Activated CD8-positive, alpha-beta T cell treated with anti-CD3 and anti-CD28 coated beads for 36 hours (primary cell): ENCODE measurements around the gene MFSD2A. TPM values are rescaled to one million over a fixed set of nuclear protein-coding genes. Genes with fewer than 3 reads are reported as not detected.

Experiments
- ATAC-seq: fragments of 200-7000 bp; cut with Tn5 transposase; one replicate; pipeline ENCODE4 v1.10.0; 2021; ENCODE audit warnings: mild to moderate bottlenecking, moderate library complexity
- CTCF ChIA-PET: fragments of 350-600 bp; sonication (Branson Sonifier 250); formaldehyde crosslinking; loops from one replicate; lab custom pipeline; 2021; ENCODE audit warnings: antibody characterized with exemption; lab: Charles Lee
- POLR2A ChIA-PET: fragments of 350-600 bp; sonication (Branson Sonifier 250); formaldehyde crosslinking; loops from one replicate; lab custom pipeline; 2021; ENCODE audit warnings: antibody characterized with exemption; lab: Charles Lee
- DNase-seq: peaks from one replicate; pipeline ENCODE4 v3.0.0-alpha.2; 2020
- H3K27ac Mint-ChIP-seq: one replicate; pipeline ENCODE4 v1.8.0; 2021; ENCODE audit warnings: mild to moderate bottlenecking, mixed read lengths
- H3K27me3 Mint-ChIP-seq: one replicate; pipeline ENCODE4 v1.8.0; 2021; ENCODE audit warnings: mixed read lengths
- H3K36me3 Mint-ChIP-seq: one replicate; pipeline ENCODE4 v1.8.0; 2021; ENCODE audit warnings: low read depth, mixed read lengths
- H3K4me1 Mint-ChIP-seq: one replicate; pipeline ENCODE4 v1.8.0; 2021; ENCODE audit warnings: low read depth, mixed read lengths
- H3K4me3 Mint-ChIP-seq: one replicate; pipeline ENCODE4 v1.8.0; 2021; ENCODE audit warnings: mild to moderate bottlenecking, moderate library complexity, mixed read lengths
- H3K9me3 Mint-ChIP-seq: one replicate; pipeline ENCODE4 v1.8.0; 2021; ENCODE audit warnings: mixed read lengths
- intact Hi-C: fragments of 100-400 bp; cut with micrococcal nuclease; formaldehyde crosslinking; loops from one replicate; pipeline ENCODE4 v1.10.0; 2022
- total RNA-seq, 2 experiments: library from RNA; stranded (reverse); gene quantifications; one replicate each; pipeline ENCODE4 v1.2.3, GENCODE V29; 2021
- TF ChIP-seq, protein P1 (sequence below): fragments of 200-600 bp; IDR thresholded peaks from one replicate; pipeline ENCODE4 v1.8.0; 2022; ENCODE audit warnings: antibody characterized with exemption, mild to moderate bottlenecking

MFSD2A gene
- total RNA-seq, 2 experiments from 2014 or later: 15.0 to 19.3 TPM

- peaks cover 4% of the 10 kb centered on the region for H3K4me1 Mint-ChIP-seq
- no peaks in the 10 kb centered on the region for H3K27me3 Mint-ChIP-seq
- H3K27ac Mint-ChIP-seq: no peak overlapping the region
- ChIA-PET POLR2A (no interaction called here), CTCF (no interaction called here)
- no peak overlapping the region for H3K4me3 Mint-ChIP-seq
- TF ChIP-seq, protein P1, sequence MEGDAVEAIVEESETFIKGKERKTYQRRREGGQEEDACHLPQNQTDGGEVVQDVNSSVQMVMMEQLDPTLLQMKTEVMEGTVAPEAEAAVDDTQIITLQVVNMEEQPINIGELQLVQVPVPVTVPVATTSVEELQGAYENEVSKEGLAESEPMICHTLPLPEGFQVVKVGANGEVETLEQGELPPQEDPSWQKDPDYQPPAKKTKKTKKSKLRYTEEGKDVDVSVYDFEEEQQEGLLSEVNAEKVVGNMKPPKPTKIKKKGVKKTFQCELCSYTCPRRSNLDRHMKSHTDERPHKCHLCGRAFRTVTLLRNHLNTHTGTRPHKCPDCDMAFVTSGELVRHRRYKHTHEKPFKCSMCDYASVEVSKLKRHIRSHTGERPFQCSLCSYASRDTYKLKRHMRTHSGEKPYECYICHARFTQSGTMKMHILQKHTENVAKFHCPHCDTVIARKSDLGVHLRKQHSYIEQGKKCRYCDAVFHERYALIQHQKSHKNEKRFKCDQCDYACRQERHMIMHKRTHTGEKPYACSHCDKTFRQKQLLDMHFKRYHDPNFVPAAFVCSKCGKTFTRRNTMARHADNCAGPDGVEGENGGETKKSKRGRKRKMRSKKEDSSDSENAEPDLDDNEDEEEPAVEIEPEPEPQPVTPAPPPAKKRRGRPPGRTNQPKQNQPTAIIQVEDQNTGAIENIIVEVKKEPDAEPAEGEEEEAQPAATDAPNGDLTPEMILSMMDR: no peak
- no peaks in the 10 kb centered on the region for H3K9me3 Mint-ChIP-seq
- intact Hi-C loops: no loop called here
- DNase-seq (no peak), ATAC-seq (no peak)
- no peaks in the 10 kb centered on the region for H3K36me3 Mint-ChIP-seq
These were observed 35.5 kb downstream of the MFSD2A start for GRCh38 chr1:39990428-39990827.

- ChIA-PET POLR2A (no interaction called here), CTCF (interaction anchor here (1.1 to 1.5 kb wide), 3 partner anchors 18 to 93 kb away, joined by 3 to 7 read pairs (median 6); no protein-coding TSS in a partner anchor)
- no peak overlapping the region for H3K4me3 Mint-ChIP-seq
- peaks cover 17% of the 10 kb centered on the region for H3K4me1 Mint-ChIP-seq
- no peak for ATAC-seq
- no peaks in the 10 kb centered on the region for H3K27me3 Mint-ChIP-seq
- TF ChIP-seq, protein P1: no peak
- no peaks in the 10 kb centered on the region for H3K9me3 Mint-ChIP-seq
- intact Hi-C loops: no loop called here
- H3K36me3 Mint-ChIP-seq: no peaks in the 10 kb centered on the region
- no peak for DNase-seq
- no peak overlapping the region for H3K27ac Mint-ChIP-seq
These were observed 37.3 kb downstream of the MFSD2A start for GRCh38 chr1:39992234-39992633.

GRCh38 chr1:39992888-39993287 lies 37.9 kb downstream of the MFSD2A start:
- Mint-ChIP-seq H3K4me1 (peaks cover 17% of the 10 kb centered on the region), H3K27me3 (no peaks in the 10 kb centered on the region), H3K27ac (no peak overlapping the region), H3K9me3 (no peaks in the 10 kb centered on the region), H3K36me3 (no peaks in the 10 kb centered on the region), H3K4me3 (no peak overlapping the region)
- POLR2A ChIA-PET: no interaction called here
- CTCF ChIA-PET: interaction anchor here (1.7 kb wide), 1 partner anchor 19 kb away, joined by 5 read pairs; no protein-coding TSS in a partner anchor
- DNase-seq: no peak
- no peak for ATAC-seq
- TF ChIP-seq, protein P1: no peak
- intact Hi-C loops: no loop called here

DNA sequence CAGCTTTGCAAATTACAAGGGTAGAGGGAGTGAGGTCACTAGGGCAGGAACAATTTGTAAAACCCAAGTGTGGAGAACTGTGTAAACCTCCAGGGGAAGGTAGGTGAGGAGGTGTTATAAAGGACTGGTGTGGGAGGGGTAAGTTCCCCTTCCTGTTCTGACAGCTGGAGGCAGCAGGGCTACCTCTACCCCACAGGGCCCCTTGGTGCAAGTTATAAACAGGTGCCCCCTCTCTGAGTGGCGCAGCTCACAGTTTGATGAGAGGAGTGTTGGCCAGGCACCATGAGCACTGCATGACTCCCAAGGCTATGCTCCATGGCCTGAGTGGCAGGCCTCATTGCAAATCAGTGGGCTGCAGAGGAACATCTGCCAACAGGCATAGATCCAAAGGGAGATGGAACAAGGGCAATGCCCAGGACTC lies 41.0 kb downstream of the MFSD2A start:
- no peaks in the 10 kb centered on the region for H3K27me3 Mint-ChIP-seq
- peaks cover 17% of the 10 kb centered on the region for H3K4me1 Mint-ChIP-seq
- TF ChIP-seq, protein P1: no peak
- H3K4me3 Mint-ChIP-seq: no peak overlapping the region
- peak; percentile 41 for DNase-seq
- H3K9me3 Mint-ChIP-seq: no peaks in the 10 kb centered on the region
- intact Hi-C loops: no loop called here
- ChIA-PET POLR2A (no interaction called here), CTCF (interaction anchor here (2.4 to 3.3 kb wide), 2 partner anchors 22 to 77 kb away, joined by 9 read pairs; no protein-coding TSS in a partner anchor)
- H3K27ac Mint-ChIP-seq: no peak overlapping the region
- no peaks in the 10 kb centered on the region for H3K36me3 Mint-ChIP-seq
- ATAC-seq: peak; percentile 97

DNA sequence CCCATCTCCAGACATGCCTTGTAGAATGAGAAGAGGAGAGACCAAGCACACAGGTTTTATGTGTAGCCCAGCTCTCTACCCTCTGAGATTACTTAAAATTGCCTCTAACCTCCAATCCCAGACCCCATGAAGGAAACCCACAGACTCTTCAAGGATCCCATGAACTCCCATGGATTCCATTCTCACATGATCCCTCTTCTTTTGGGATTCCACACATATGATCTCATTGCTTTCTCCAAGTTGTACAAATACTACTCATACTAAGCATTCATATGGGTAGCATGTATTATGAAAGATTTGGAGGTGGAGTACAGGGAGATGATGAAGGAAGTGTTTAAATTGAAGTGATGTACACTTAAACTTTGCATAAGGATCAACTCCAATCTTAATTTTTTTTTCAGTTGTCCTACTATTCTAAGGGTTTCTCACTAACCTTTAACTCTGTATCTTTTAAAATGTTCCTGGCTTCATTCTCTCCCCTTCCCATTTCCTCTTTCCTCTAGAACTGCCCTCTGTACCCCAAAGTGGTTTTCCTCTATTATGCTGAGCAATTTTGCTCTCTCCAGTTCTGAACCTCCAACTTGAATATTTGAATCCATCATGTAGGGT lies 41.6 kb downstream of the MFSD2A start:
- H3K27me3 Mint-ChIP-seq: no peaks in the 10 kb centered on the region
- CTCF ChIA-PET: interaction anchor here (0.8 to 3.3 kb wide), 3 partner anchors 23 to 77 kb away, joined by 4 to 9 read pairs (median 9); no protein-coding TSS in a partner anchor
- POLR2A ChIA-PET: interaction anchor here (0.6 kb wide), 1 partner anchor 15 kb away, joined by 3 read pairs; no protein-coding TSS in a partner anchor
- intact Hi-C loops: no loop called here
- no peak overlapping the region for H3K27ac Mint-ChIP-seq
- TF ChIP-seq, protein P1: no peak
- H3K4me3 Mint-ChIP-seq: no peak overlapping the region
- no peaks in the 10 kb centered on the region for H3K9me3 Mint-ChIP-seq
- H3K4me1 Mint-ChIP-seq: peaks cover 17% of the 10 kb centered on the region
- DNase-seq (no peak), ATAC-seq (no peak)
- H3K36me3 Mint-ChIP-seq: no peaks in the 10 kb centered on the region
